ENCODE data around the gene IGFL2. TPM values are rescaled to one million over a fixed set of nuclear protein-coding genes. Genes with fewer than 3 reads are reported as not detected.
A peak's percentile ranks its signal among the peaks of the same experiment; 100 is the strongest.

Gene IGFL2
- total and polyA plus RNA-seq, 10 donors = not detected

DNA sequence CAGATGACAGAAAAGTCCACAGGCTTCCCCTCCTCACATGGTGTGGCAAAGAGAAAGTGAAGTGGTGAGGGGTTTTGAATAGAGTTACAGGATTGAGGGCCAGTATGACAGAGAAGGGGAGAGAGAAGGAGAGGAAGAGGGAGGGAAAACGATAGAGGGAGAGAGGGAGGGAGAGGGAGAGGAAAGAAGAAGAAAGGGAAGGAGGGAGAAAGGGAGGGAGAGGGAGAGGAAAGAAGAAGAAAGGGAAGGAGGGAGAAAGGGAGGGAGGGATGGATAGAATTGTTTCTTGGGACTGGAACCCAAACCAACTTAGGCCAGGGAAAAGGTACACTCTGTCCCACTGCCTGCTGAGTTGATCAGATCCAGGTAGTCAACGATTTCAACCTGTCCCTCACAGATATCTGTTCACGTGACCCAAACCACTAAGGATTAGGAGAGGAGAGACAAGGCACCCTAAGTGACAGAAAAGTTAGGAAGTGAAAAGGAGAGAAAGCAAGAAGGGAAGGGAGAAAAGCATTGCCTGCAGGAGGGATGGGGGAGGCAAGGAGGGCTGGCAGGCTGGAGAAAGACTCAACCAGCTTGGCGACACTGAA is 15.4 kb upstream of the IGFL2 start:
- Histone ChIP-seq H3K27ac (peak overlapping the region in 7 of 8 donors; percentile 29 to 80 (median 70)), H3K36me3 (no peaks in the 10 kb centered on the region), H3K27me3 (replicated peaks in 1 of 7) (peaks cover 0 to 8% (median 0%) of the 10 kb centered on the region in 7 donors), H3K9me3 (no peaks in the 10 kb centered on the region), H3K4me3 (no peak overlapping the region), H3K4me1 (peaks cover 0 to 9% (median 1%) of the 10 kb centered on the region in 6 donors)
- TF ChIP-seq POLR2A (IDR thresholded peaks at IDR 0.05) = no peak
- TF ChIP-seq, protein P1, sequence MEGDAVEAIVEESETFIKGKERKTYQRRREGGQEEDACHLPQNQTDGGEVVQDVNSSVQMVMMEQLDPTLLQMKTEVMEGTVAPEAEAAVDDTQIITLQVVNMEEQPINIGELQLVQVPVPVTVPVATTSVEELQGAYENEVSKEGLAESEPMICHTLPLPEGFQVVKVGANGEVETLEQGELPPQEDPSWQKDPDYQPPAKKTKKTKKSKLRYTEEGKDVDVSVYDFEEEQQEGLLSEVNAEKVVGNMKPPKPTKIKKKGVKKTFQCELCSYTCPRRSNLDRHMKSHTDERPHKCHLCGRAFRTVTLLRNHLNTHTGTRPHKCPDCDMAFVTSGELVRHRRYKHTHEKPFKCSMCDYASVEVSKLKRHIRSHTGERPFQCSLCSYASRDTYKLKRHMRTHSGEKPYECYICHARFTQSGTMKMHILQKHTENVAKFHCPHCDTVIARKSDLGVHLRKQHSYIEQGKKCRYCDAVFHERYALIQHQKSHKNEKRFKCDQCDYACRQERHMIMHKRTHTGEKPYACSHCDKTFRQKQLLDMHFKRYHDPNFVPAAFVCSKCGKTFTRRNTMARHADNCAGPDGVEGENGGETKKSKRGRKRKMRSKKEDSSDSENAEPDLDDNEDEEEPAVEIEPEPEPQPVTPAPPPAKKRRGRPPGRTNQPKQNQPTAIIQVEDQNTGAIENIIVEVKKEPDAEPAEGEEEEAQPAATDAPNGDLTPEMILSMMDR (IDR thresholded peaks at IDR 0.05 in 8 of 11, conservative IDR thresholded peaks at IDR 0.05 in 3 of 11) = no peak
- TF ChIP-seq POLR2AphosphoS5 (IDR thresholded peaks at IDR 0.05) = no peak
- DNase-seq = no peak
- intact Hi-C loops (cut with DNase I; ENCODE audit: low total_unique reads) = no loop called here
- WGBS, 5 donors = 54 to 81% (median 75%) methylated on average over 4 of the region's 4 CpGs

DNA sequence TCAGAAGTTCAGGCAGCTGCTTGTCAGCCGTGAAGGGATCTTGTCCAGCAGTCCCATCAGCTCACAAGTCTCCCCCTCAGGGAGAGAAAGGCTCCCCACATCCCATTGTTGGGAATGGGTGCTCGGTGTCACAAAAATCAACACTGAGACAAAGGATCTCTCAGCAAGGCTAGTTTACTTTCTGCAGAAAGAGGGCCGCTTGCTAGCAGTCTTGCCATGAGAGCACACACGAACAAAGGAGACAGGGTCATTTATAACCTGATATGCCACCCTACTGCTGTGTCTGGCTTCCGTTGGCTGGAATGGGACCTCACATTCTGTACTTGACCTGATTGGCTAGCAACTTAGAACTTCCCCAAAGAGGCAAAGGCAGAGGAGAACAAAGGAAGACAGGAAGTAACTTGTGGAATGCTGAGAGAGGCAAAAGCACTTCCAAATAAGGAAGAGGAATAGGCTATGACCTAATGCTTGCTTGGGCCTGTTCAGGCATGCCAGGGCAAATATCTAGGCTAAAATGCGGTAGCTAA is 14.9 kb upstream of the IGFL2 start:
- Histone ChIP-seq H3K4me3 (no peak overlapping the region), H3K4me1 (peaks cover 0 to 9% (median 1%) of the 10 kb centered on the region in 6 donors), H3K36me3 (no peaks in the 10 kb centered on the region), H3K27ac (peak overlapping the region in 7 of 8 donors; percentile 52 to 80 (median 70)), H3K9me3 (no peaks in the 10 kb centered on the region), H3K27me3 (replicated peaks in 1 of 7) (peaks cover 0 to 8% (median 0%) of the 10 kb centered on the region in 7 donors)
- TF ChIP-seq POLR2AphosphoS5 (IDR thresholded peaks at IDR 0.05) = peak in 1 of 3 donors; percentile 60
- TF ChIP-seq, protein P1 (IDR thresholded peaks at IDR 0.05 in 8 of 11, conservative IDR thresholded peaks at IDR 0.05 in 3 of 11) = no peak
- DNase-seq = no peak
- WGBS, 5 donors = 45 to 65% (median 55%) methylated on average over 6 of the region's 6 CpGs
- intact Hi-C loops (cut with DNase I; ENCODE audit: low total_unique reads) = no loop called here

DNA sequence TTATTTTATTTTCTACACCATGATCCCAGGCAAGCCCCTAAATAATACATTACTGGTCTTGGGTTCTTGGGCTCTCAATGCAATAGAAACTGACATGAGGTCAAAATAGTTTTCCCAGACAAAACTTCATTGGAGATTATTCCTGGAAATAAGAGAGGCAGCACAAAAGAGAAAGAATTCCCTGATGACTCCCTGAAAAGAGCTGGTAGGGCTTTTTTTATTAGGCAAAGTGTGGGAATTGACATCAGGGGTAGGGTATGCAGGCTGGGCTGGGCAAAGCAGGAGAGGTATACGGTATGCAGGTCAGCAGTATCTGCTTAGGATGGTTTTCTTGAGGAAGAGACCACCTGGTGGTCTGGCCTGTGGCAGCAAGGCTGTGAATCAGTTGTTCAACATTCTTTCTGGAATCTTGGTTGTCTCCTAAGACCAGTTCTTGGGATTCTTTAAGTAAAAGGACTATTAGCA is 14.2 kb upstream of the IGFL2 start:
- intact Hi-C loops (cut with DNase I; ENCODE audit: low total_unique reads) = no loop called here
- H3K27me3 ChIP-seq (replicated peaks in 1 of 7) = peaks cover 0 to 8% (median 0%) of the 10 kb centered on the region in 7 donors
- TF ChIP-seq POLR2AphosphoS5 (IDR thresholded peaks at IDR 0.05) = no peak
- TF ChIP-seq, protein P1 (IDR thresholded peaks at IDR 0.05 in 8 of 11, conservative IDR thresholded peaks at IDR 0.05 in 3 of 11) = no peak
- TF ChIP-seq POLR2A (IDR thresholded peaks at IDR 0.05) = no peak

DNA sequence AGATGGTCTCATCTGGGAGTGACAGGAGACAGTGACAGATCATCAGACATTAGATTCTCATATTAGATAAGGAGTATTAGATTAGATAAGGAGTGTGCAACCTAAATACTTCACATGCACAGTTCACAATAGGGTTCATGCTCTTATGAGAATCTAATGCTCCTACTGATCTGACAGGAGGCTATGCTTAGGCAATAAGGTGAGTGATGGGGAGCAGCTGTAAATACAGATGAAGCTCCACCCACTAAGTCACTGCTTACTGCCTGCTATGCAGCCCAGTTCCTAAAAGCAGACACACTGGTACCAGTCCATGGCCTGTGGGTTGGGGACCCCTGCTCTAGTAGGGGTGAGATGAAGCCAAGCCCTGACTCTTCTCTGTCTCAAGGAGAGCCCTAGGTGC is 13.5 kb upstream of the IGFL2 start:
- Histone ChIP-seq H3K9me3 (no peaks in the 10 kb centered on the region), H3K4me3 (no peak overlapping the region), H3K36me3 (no peaks in the 10 kb centered on the region), H3K27ac (peak overlapping the region in 2 of 8 donors; percentile 75 to 80), H3K27me3 (replicated peaks in 1 of 7) (peaks cover 0 to 8% (median 0%) of the 10 kb centered on the region in 7 donors), H3K4me1 (peaks cover 0 to 9% (median 1%) of the 10 kb centered on the region in 6 donors)
- intact Hi-C loops (cut with DNase I; ENCODE audit: low total_unique reads) = no loop called here
- DNase-seq = no peak
- TF ChIP-seq POLR2A (IDR thresholded peaks at IDR 0.05) (no peak), POLR2AphosphoS5 (IDR thresholded peaks at IDR 0.05) (no peak)
- TF ChIP-seq, protein P1 (IDR thresholded peaks at IDR 0.05 in 8 of 11, conservative IDR thresholded peaks at IDR 0.05 in 3 of 11) = no peak

More for the DNA sequence above, 14.2 kb upstream of the IGFL2 start:
- no peaks in the 10 kb centered on the region for H3K36me3 ChIP-seq
- H3K4me3 ChIP-seq = no peak overlapping the region
- 75 to 92% (median 79%) methylated on average over 1 of the region's 1 CpG for WGBS, 5 donors
- peaks cover 0 to 9% (median 1%) of the 10 kb centered on the region in 6 donors for H3K4me1 ChIP-seq
- H3K27ac ChIP-seq = peak overlapping the region in 7 of 8 donors; percentile 52 to 80 (median 70)
- no peaks in the 10 kb centered on the region for H3K9me3 ChIP-seq
- no peak for DNase-seq
